ENCODE results near the gene SGIP1.

Gene SGIP1

DNA sequence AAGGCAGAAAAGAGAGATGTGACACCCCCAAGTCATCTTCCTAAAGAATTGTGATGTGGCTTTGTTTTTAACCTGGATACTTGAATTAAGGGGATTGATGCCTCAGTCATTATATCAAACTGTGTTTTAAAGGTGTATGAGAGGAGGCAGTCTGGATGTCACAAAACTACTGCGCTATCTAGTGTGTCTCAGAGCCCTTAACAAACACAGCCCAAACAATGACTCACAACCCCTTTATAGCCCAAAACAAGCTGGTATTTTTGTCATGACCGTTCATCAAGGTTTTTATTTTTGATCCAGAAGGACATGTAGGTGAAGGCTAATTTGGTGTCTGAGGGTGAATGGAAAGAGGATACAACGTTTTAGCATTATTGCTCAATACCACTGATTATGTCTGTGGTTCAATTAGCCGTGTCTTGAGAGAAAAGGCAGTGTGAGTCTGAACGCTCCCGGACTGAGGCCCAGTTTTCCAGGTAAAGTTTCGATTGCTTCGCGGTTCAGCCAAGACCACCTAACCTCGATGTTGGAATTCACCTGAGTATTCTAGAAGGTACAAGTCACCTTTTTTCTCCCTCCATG is 71.6 kb downstream of the SGIP1 start:
- DNase-seq (ENCODE audit: low read depth, low spot score), result no peak

DNA sequence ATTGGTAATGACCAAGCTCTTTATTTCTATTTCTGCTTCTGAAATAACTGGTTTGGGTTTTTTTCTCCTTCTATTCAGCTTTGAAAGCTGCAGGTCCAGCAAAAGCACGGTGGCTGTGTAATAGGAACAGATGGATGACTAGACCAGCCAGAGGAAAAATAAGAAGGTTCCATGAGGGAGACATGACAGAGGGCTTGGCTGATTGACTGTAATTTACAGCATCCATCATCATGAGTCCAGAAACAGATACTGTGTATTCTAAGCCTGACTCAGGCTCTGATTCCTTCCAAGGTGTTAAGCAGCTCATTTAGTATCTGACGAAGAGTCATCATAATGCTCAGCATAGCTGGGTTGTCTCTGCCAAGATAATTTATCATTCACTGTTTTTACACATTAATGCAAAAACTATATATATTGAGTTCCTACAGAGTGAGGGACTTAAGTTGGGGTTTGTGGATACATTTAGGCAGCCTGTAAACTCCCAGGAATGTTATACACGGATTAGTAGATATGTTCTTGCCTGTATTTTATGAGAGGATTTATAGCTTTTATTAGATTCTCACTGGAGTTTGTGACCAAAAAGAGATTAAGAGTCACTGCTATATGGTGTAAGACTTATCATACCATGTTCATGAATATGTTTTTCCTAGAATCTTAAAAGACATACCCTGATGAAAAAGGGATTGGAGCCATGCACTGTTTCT is 72.6 kb downstream of the SGIP1 start:
- DNase-seq (ENCODE audit: low read depth, low spot score), result no peak

DNA sequence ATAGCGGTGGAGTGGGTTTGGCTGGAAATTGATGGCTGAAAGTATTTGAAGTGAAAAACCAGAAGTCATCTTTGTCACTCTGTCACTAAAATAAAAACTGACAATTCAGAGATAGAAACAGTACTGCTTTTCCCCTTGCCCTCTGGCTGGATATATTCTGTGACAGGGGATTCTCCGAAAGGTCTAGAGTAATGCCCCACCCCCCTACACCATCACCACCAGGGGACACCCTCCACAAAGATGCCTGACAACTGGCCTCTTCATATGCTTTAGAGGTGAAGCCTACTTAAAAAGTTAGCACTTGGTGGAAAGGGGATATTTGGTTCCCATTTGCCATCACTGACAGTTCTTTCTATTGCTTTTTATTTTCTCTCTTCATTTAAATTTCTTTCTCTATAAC is 73.5 kb downstream of the SGIP1 start:
- DNase-seq (ENCODE audit: low read depth, low spot score), result no peak

DNA sequence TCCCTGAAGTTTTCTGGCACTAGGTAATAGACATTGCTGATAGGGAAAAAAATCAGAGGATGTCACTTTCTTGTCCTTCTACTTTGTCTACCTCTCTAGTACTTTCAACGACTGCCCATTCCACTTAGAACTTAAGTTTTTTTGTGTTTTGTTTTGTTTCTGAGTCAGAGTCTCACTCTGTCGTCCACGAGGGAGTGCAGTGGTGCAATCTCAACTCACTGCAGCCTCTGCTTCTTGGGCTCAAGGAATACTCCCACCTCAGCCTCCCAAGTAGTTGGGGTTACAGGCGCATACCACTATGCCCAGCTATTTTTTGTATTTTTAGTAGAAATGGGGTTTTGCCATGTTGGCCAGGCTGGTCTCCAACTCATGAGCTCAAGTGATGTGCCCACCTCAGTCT is 79.2 kb downstream of the SGIP1 start:
- DNase-seq (ENCODE audit: low read depth, low spot score), result no peak

DNA sequence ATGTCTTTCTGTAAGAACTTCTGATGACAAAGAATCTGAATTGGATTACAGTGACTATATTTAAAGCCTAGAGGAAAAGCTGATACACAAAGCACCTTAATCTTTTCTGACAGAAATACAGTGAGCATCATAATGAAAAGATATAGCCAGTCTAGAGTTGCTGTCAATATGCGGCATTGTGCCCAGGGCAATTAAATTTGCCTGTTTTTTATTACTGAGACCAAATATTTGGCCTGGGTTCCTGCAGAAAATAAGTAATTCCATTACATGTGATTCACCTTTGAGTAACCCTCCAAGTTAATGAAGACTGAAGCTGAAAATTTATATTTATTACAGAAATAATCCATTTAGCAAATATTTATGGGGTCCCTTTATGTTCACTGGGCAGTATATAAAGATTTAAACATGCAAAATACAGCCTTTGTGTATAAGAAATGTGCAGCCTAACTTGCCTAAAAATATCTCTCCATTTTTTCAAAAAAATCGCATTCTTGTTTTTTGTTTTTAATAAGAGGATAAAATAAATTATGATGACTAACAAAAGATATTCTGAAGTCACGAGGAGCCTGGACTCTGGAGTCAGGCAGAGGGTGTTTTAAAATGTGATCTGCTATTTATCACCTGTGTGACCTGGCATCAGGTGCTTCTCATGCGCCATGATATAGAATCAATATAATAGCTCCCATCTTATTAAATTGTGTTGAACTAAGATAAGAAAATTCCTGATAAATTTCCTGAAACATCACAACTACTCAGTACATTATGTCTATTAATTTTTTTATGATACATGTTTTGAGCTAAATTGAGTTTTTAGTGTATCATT is 83.6 kb downstream of the SGIP1 start:
- DNase-seq (ENCODE audit: low read depth, low spot score), result no peak

DNA sequence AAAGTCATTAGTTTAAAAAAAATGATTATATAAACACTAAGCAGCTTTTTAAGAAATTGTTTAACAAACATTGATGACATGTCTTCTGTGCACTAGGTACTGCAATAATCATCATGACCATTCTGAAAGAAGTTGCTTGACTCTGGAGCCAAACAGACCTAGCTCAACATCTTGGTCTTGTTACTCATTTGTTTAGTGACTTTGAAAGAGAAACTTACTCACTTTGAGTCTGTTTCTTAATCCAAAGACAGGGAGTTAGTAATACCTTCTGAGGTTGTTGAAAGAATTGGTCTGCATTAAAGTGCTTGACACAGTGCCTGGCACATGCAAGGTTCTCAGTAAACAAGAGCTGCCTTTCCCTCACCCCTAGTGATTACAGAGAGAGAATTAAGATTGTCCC is 84.4 kb downstream of the SGIP1 start:
- no peak for DNase-seq (ENCODE audit: low read depth, low spot score)

DNA sequence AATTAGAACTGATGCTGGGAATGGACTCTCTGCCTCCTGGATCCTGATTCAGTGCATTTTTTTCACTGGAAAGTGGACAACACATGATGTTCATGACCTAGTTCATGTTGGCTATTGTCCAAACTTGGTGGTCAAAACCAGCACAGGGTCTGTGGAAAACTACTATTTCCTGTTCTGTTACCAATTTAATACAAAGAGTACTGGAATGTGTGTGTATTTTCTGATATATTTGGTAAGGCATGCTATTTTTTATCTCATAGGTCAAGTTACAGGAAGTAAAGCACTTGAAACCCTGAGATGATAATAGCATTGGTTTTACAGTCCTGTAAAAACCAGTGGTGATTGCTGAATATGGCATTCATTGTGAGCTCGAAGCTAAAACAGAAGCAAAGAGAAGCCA is 89.9 kb downstream of the SGIP1 start:
- DNase-seq (ENCODE audit: low read depth, low spot score), result no peak

DNA sequence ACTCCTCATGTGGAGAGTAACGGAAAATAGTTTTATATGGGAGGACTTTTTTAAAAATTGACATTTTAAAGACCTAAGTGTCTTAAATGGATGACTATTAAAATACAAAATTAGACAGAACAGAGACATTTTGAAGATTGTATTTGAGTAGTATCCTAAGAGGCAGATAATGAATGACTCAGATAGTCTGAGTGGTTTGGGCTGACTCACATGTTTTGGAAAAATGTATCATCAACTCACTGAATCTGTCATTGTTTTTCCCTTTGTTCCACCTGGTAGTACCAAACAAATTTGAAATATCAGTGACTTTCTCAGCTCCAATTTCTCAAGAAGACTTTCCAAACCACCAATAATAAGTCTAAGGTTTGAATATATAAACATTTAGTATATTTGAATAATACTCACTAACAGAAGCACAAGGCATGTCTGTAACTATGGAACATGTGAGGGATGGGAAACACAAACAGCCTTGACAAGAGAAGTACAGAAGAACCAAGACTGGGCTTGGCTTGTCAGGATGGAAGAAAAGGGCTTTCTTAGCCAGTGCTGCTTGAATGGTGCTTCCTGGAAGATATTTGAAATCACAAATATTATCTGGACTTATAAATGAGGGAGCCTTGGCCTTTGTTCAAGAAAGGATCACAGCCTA is 90.6 kb downstream of the SGIP1 start:
- DNase-seq (ENCODE audit: low read depth, low spot score), result no peak

DNA sequence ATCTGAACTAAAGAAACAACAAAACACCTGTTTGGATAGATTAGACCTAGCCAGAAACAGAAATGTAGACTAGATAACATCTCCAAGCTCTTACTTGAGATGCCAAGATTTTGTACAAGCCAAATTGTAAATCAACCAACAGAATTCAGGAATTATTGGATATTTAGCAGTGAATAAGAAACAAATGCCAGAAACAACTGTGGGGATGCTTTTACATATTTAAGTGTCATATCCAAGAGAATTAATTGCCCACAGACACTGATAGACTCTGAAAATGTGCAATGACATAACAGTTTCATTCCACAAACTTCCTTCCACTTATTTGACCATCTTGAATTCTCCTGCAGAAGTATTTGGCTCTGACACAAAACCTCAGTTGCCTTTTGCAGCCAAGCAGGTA is 92.3 kb downstream of the SGIP1 start:
- no peak for DNase-seq (ENCODE audit: low read depth, low spot score)

DNA sequence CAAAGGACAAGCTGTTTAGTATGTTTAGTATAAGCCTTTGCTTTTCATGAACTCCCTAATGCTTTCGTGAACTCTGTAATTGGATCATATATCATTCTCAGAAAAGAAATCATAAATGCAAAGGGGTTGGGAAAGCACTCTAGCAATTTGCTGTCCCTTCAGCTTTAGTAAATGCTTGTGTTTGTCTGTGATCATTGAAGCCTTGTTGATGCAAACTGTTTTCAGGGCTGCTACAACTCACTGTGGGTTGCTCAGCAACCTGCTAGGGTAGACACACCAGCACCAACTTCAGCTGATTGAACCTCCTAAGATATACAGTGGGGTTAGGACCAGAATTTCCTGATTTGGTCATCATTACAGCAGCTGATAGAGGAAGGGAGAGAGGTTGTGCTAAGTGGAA is 95.0 kb downstream of the SGIP1 start:
- no peak for DNase-seq (ENCODE audit: low read depth, low spot score)

DNA sequence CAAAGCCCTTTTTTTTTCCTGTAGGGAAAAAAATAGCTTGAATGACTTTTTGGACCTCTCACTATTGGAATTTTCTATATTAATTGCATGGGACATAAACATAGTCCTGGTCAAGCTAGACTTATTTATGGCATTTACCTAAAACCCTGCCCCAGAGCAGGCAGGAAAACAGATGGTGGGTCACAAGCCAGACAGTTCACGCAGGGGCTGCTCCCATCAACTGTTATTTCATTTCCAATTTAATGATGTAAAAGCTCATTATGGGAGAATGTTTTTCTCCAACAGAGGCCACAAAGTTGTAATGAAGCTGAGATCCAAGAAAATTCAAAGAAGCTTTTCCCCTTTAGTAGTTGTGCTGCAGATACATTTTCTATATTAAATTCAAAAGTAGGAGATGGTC is 99.2 kb downstream of the SGIP1 start:
- no peak for DNase-seq (ENCODE audit: low read depth, low spot score)

DNA sequence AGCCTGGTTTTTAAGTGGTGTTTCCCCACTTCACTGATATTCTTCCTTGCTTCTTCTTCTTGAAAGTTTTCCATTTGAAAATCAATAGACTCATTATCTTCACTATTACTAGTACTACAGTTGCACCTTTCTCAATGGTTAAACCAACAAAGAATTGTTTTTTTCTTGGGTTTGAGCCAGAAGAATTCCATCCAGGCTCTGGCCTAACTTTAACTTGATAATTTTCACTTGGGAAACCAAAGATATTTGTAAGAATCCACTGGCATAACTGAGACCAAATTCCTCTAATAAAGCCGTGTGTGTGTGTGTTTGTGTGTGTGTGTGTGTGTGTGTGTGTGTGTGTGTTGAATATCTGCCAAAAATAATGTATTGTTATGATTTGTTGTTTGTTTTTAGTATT is 103.2 kb downstream of the SGIP1 start:
- no peak for DNase-seq (ENCODE audit: low read depth, low spot score)

DNA sequence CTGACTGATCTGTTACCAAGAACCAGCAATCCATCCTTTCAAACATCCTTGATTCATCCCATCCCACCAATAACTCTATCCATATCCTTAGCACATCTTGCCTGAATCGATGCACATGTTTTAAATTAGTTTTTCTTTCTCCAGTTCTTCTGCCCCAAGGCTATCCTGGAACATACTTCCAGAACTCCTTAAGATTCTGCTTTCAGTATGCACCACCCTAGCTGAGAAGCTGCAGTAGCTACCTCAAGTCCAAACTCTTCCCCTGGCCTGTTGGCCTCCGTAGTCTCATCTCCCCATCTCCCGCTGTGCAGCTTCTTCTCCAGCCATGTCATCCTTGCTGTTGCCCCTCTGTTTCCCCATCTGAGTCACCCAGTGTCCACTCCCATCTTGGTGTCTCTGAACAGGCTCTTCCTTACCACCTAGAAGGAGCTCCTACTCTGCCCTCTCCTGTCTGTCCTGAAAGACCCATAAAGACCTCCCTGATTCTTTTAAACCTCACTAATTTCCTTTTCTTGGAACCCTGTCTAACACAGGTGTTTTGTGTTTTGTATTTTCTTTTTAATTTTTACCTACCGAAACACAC is 108.0 kb downstream of the SGIP1 start:
- no peak for DNase-seq (ENCODE audit: low read depth, low spot score)

DNA sequence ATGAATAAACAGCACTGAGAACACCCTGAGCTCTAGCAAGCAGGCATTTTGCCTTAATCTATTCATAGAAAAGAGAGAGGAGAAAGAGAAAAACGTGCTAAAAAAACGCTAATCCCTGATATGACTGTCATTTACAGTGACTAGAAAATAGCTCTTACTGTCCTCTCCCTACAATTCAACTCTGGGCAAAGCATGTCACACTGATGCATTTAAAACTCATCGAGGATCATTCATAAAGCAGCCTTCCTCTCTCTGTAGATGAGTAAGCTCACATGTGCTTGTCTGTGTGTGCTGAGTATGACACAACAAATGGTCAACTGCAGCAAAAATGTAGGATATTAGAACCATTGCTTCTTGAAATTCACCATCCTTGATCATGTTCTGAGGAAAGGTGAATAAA is 109.0 kb downstream of the SGIP1 start:
- DNase-seq (ENCODE audit: low read depth, low spot score), result no peak

DNA sequence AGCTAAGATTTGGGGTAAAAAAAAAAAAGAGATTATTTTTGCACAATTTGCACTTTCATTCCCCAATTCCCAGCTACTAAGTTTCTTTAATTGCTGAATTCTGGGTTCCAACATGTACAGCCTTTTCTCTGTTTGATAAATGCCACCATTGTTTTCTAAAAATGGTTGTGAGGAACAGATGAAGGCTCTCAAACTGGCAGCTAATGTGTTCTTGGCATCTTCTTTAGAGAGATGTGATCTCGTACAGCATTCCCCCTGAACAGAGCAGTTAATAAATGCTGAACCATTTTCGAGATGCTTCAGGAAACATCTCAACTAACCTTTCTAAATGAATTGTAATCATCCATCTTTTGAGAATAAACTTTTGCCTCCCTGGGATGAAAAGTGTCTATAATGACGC is 110.4 kb downstream of the SGIP1 start:
- no peak for DNase-seq (ENCODE audit: low read depth, low spot score)

DNA sequence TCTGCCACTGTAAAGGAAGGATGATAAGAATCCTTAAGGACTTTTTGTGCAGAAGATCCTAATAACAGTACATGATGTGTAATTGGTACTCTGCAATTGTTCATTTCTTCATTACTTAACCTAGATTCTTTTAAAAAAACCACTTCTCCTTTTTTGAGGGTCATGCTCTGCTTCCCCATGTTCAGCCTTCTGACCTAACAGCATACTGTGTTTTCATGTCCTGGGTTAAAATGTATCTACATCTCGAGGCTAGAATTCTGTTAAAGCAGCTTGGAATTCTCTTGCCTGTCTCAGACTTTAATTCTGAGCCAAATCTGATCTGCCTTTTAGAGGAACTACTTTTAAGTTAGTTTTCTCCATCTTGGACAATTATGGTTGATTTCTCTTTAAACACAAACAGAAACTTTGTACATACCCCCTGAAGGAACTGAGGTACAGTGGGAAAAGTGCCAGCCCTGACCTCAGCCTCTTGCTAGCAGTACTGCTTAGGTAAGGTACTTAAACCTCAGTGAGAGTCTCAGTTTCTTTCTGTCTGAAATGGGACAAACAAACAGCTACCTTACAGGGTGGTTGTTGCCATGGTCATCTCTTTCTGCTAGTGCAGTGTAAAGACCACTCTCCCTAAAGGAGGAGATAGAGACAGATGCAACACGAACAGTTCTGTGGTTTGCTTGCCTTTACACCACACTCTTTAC is 115.1 kb downstream of the SGIP1 start:
- DNase-seq (ENCODE audit: low read depth, low spot score), result no peak

DNA sequence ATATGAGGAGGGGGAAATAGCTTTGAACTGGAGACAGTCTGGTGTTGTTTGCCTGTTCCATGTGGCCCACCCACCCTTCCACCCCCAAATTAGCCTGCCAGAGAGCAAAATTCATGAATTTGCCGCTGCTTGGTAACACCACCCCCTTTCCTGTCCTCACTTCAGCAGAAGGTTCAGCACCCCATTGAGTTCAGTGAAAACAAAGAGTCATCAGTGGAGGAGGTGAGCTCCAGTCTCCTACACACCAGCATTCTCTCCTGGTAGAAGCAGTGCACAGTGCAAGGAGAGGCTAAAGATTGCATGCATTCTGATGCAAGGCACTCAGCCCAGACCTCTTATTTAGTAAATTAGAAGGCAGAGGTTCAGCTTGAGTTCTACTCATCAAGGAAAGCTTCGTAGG is 118.6 kb downstream of the SGIP1 start:
- no peak for DNase-seq (ENCODE audit: low read depth, low spot score)

DNA sequence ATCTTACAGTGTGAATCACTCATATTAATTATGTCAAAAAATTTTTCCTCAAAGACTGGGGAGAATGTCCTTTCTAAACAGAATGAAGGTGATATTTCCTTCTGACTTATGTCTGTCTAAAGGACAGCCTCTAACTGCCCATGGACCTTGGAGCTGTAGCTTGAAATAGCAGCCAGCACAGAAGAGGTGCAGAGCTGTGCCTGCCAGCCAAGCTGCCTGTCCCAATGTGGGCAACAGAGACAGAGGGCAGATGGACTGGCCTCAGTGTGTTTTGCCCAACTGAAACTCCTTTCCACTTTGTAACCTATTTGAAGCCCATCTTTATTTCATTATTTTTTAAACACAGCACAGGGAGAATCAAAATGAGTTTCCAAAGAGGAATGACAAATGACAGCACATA is 120.7 kb downstream of the SGIP1 start:
- DNase-seq (ENCODE audit: low read depth, low spot score), result no peak

DNA sequence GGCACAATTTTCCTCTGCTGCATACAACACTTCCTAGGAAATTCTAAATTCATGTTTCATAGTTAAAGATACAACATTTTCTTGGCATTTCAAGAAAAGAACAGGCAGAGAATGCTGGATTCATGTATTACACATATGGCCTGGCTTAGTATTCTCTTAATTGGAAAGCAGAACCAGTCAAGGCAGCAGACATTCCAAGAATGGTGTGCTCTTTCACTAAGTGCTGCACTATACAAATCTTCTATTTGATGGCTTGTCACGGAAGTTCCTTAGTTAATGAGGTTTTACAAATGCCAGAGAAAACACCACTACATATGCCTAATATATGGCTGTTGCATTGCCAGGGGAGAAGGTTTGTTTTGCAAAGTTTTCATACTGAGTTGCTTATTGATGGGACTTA is 137.5 kb downstream of the SGIP1 start:
- DNase-seq (ENCODE audit: low read depth, low spot score), result no peak

DNA sequence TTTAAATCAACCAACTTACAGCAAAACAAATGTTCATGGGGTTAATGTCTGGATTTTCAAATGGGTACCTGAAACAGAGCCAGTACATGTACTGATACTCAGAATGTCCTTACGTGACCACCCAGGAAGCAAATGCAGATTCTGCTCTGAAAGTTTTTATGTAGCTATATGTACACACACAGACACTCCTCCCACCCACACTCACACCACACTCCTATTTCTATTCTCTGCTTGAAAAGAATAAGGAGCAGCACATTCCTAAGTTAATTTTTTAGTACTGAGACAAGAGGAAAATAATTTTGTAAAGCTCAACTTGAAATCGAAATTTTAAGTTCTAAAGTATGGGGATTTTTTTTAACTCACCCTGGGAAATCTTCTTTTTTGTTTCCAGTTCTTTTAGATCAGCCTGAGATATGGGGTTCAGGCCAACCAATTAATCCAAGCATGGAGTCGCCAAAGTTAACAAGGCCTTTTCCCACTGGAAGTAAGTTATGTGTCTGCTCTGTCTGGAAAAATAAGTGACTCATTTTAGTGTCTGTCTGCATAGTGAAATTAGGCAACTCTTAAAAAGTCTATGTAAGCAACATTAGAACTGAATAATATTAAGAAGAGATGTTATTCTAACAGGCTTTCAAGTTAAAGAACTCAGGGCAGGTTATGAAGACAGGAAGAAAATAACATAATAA is 142.8 kb downstream of the SGIP1 start:
- DNase-seq (ENCODE audit: low read depth, low spot score), result no peak

DNA sequence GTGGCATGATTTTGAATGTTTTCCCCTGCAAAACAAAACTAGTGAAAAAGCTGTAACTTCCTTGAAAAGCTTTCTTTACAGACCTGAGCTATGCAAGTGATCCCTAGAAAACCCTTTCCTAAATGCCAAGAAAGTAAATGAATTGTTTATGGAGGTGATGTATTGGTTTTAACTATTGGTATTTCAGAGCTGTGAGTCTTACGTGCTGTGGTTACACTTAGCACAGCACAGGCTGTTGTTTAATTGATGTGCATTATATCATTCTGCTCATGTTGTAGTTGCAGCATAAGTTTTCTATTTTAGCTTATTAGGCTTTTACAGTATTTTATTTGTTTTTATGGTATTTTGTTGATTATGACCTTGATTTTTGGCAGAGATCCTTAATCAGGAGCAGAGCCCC is 144.2 kb downstream of the SGIP1 start:
- DNase-seq (ENCODE audit: low read depth, low spot score), result no peak

All from activated CD4-positive, CD25-positive, alpha-beta regulatory T cell treated with anti-CD3 and anti-CD28 coated beads, Interleukin-2, amount 50 U/mL, for 16 hours (primary cell).